Nephron (organoid): Measurements from ENCODE around the gene F2R.
A peak's percentile ranks its signal among the peaks of the same experiment; 100 is the strongest.

Experiments used
- H3K27ac Mint-ChIP-seq, 3 experiments: 2 replicates each; pipeline ENCODE4 v1.8.0; 2020; ENCODE audit warnings: mixed read lengths in 3 of 3, mild to moderate bottlenecking in 2 of 3, moderate library complexity in 1 of 3
- H3K27me3 Mint-ChIP-seq: 2 replicates; pipeline ENCODE4 v1.8.0; 2021; ENCODE audit warnings: low read depth, mild to moderate bottlenecking, moderate library complexity, mixed read lengths
- H3K36me3 Mint-ChIP-seq: 2 replicates; pipeline ENCODE4 v1.8.0; 2020; ENCODE audit warnings: low read depth, mixed read lengths
- H3K4me1 Mint-ChIP-seq: 2 replicates; pipeline ENCODE4 v1.8.0; 2020; ENCODE audit warnings: mixed read lengths
- H3K4me3 Mint-ChIP-seq, 3 experiments: 2 replicates each; pipeline ENCODE4 v1.8.0; 2020; ENCODE audit warnings: mild to moderate bottlenecking in 3 of 3, mixed read lengths in 3 of 3, moderate library complexity in 2 of 3
- H3K9me3 Mint-ChIP-seq: 2 replicates; pipeline ENCODE4 v1.8.0; 2020; ENCODE audit warnings: mixed read lengths
- TF ChIP-seq, protein P1 (sequence below), 3 experiments: fragments of 200-600 bp; sonication (generic); IDR thresholded peaks; one replicate each; pipeline ENCODE4 v1.5.0; 2021; ENCODE audit warnings: antibody characterized with exemption in 3 of 3; ENCODE audit not compliant: unreplicated experiment in 3 of 3

Gene F2R

DNA sequence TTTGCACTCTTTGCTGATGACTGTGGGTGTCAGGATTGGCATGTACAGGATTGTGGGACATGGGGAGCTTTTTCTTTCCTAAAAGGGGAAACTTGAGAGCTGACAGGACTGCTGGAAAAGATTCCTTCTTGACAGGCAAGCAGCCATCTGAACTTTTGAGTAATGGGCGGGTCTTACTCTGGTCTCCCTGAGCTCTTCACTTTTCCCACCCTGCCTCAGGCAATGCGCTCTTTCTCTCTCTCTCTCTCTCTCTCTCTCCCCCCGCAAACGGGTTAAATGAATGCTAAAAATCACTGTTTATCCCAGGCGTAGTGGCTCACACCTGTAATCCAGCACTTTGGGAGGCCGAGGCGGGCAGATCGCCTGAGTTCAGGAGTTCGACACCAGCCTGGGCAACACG is 65.8 kb downstream of the F2R start:
- peak overlapping the region in 1 of 3 experiments; percentile 11 for H3K27ac Mint-ChIP-seq
- peaks cover 14% of the 10 kb centered on the region for H3K4me1 Mint-ChIP-seq
- H3K4me3 Mint-ChIP-seq: no peak overlapping the region
- H3K9me3 Mint-ChIP-seq: no peaks in the 10 kb centered on the region
- H3K36me3 Mint-ChIP-seq: no peaks in the 10 kb centered on the region
- H3K27me3 Mint-ChIP-seq: no peaks in the 10 kb centered on the region
- TF ChIP-seq, protein P1, sequence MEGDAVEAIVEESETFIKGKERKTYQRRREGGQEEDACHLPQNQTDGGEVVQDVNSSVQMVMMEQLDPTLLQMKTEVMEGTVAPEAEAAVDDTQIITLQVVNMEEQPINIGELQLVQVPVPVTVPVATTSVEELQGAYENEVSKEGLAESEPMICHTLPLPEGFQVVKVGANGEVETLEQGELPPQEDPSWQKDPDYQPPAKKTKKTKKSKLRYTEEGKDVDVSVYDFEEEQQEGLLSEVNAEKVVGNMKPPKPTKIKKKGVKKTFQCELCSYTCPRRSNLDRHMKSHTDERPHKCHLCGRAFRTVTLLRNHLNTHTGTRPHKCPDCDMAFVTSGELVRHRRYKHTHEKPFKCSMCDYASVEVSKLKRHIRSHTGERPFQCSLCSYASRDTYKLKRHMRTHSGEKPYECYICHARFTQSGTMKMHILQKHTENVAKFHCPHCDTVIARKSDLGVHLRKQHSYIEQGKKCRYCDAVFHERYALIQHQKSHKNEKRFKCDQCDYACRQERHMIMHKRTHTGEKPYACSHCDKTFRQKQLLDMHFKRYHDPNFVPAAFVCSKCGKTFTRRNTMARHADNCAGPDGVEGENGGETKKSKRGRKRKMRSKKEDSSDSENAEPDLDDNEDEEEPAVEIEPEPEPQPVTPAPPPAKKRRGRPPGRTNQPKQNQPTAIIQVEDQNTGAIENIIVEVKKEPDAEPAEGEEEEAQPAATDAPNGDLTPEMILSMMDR (IDR thresholded peaks at IDR 0.05; ENCODE audit: unreplicated experiment in 3 of 3): no peak

DNA sequence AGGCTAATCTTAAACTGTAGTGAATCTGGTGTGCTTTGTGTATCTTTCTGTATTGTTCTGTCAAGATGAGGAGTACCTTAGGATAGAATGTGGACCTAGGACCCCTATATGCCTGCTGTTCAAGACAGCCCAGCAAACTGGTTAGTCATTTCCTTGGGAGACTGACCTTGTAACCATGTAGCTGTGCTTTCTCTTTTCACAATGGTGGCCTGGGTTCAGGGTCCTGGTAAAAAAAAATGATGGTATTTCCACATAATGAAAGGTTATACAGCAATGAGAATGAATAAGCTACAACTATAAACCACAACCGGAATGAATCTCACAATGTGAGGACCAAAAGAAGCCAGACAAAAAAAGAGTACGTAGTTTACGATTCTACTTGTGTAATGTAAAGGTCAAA is 66.5 kb downstream of the F2R start:
- Mint-ChIP-seq H3K36me3 (no peaks in the 10 kb centered on the region), H3K27me3 (peaks cover 3% of the 10 kb centered on the region), H3K4me1 (peaks cover 21% of the 10 kb centered on the region), H3K27ac (no peak overlapping the region), H3K9me3 (no peaks in the 10 kb centered on the region), H3K4me3 (no peak overlapping the region)
- TF ChIP-seq, protein P1 (IDR thresholded peaks at IDR 0.05; ENCODE audit: unreplicated experiment in 3 of 3): no peak
